ENCODE results near the gene IGFL2.
"Not testable (repeated sequence)": the region's sequence is repeated elsewhere in the genome, so short reads cannot be mapped to it uniquely, and the experiment has no call there.

IGFL2 gene

DNA sequence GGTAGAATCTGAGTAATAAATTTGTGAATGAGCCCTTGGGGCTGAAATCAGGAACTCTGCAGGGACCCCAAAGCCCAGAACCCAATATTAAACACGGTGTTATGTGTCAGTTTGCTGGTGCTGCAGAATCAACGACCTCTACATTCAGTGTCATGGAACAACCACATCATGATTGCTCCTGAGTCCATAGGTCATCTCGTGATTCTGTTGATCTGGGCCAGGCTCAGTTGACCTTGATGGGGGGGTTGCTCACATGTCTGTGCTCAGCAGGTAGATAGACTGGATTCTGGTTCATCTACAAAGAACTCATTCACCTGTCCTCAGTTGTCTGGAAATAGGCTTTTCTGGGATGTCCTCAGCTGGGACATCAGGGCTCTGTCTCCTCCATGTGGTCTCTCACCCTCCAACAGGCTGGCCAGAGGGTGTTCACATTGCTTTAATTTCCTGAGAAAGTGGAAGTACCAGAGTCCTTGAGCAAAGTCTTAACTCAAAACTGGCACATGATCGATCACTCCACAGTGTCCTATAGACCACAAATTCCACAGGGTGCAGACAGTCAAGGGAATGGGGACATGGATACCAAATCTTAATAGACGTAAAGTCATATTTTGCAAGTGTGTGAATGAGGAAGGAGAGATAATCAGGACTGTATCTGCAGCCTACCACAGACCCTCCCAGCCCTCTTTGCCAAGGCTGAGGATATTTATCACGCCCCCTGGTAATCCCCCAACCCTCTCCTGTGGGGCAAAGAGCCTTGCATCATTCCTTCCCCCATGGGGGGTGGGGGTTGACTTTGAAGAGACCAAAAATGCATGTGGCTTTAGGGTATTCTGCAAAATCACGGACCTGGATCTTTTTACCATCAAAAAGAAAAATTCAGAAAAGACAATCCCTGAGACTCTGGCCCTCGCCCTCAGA is 42.2 kb downstream of the IGFL2 start:
- DNase-seq: no peak

DNA sequence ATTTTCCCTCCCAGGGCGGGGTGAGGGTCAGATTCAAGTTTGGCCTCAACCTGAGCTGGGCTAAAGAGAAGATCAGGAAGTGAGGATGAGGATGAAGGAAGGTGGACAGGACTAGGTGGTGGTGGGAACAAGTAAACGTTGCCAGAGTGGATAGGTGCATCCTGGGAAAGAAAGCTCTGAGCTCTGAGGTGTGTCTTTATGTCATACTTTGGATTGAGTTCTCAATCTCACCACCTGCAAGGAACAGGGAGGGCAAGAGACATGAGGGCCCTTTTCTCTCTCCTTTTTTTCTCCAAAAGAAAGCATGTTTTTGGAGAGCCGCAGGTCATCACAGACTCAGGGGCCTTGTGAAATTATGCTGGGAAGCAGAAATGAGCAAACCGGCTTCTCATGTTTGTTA is 43.3 kb downstream of the IGFL2 start:
- DNase-seq: no peak

DNA sequence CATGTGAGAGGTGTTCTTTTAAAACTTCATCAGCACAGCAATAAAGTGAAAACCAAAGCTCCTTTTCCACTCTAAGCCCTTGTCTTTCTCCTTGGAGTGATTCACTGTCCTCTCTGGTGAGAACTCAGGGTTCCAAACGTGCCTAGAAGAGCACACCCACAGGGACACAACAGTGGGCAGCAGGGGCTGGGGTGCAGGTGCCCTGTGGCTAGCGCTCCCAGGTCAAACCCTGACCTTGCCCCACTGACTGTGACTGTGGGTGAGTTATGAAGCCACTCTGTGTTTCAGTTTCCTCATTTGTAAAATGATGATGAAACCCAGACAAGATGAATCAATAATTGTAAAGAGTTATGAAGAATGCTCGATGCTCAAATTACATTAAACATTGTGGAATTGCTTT is 43.9 kb downstream of the IGFL2 start:
- no peak for DNase-seq

DNA sequence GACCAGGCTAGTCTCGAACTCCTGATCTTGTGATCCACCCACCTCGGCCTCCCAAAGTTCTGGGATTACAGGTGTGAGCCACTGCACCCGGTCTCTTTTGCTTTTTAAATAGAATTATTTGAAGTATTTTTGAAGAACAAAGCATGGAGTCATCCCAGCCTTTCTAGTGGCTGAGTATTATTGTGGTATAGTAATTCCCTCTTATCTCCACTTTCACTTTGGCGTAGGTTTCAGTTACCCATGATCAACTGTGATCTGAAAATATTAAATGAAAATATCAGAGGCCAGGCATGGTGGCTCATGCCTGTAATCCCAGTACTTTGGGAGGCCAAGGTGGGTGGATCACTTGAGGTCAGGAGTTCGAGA is 44.6 kb downstream of the IGFL2 start:
- not testable (repeated sequence) for DNase-seq

DNA sequence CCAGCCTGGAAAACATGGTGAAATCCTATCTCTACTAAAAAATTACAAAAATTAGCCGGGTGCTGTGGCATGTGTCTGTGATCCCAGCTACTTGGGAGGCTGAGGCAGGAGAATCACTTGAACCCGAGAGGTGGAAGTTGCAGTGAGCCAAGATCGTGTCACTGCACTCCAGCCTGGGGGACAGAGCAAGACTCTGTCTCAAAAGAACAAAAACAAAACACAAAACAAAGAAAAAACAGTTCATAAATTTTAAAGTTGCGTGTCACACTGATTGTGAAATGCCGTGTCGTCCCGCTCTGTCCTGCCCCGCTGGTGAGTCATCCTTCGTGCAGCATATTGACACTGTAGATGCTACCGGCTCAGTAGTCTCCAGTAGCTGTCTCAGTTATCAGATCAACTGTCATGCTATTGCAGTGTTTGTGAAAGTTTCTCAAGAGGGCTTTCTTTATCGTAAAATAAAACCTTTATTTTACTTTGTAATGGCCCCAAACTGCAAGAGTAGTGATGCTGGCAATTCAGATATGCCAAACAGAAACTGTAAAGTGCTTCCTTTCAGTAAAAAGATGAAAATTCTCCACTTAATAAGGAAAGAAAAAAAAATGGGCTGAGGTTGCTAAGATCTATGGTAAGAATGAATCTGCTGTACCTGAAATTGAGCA is 45.1 kb downstream of the IGFL2 start:
- DNase-seq: peak in 1 of 56 donors; percentile 62

DNA sequence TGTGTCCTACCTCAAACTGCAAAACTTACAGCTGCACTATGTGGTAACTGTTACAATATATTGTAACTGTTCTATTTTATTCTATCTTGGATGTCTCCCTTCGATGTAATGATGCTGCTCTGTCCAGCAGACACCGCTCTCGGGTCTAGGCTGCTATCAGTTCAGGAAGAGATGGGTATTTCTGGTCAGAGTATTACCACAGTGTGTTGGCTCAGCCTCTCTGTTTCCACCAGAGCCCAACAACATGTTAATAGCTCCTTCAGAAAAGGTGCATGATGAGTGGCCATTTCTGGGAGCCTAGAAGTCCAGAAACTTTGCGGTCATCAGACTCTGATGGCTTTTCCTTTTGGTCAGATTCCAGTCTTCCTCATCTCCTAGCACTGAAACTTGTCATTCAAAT is 45.6 kb downstream of the IGFL2 start:
- DNase-seq: no peak

DNA sequence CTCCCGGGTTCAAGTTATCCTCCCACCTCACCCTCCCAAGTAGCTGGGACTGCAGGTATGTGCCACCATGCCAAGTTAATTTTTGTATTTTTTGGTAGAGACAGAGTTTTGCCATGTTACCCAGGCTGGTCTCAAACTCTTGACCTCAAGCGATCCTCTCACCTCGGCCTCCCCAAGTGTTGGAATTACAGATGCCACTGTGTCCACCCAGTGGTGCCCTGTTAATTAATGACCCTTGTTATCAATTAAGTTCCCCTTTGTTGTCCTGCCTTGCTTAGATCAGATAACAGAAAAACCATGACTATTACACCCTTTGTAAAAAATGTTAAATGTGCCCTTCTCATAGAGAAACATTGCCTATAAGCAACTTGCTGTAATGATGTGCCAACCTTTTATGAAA is 47.1 kb downstream of the IGFL2 start:
- no peak for DNase-seq

DNA sequence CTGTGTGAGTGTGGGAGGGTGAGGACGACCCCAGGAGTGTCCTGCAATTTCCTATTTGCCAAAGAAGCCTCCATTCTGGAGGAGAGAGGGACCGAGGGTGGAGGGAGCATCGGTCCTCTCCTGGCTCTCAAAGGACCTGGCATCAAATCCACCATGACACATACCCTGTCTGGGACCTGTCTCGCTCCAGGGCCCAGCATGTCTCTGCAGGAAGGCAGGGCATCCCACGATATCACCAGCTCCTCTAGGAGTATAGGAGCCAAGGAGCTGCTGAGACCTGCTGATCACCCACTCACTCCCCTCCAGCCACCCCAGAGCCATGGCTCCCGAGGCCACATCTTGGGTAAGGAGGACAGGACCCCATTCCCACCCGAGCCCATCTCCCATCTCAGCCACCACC is 47.9 kb downstream of the IGFL2 start:
- not testable (repeated sequence) for DNase-seq

DNA sequence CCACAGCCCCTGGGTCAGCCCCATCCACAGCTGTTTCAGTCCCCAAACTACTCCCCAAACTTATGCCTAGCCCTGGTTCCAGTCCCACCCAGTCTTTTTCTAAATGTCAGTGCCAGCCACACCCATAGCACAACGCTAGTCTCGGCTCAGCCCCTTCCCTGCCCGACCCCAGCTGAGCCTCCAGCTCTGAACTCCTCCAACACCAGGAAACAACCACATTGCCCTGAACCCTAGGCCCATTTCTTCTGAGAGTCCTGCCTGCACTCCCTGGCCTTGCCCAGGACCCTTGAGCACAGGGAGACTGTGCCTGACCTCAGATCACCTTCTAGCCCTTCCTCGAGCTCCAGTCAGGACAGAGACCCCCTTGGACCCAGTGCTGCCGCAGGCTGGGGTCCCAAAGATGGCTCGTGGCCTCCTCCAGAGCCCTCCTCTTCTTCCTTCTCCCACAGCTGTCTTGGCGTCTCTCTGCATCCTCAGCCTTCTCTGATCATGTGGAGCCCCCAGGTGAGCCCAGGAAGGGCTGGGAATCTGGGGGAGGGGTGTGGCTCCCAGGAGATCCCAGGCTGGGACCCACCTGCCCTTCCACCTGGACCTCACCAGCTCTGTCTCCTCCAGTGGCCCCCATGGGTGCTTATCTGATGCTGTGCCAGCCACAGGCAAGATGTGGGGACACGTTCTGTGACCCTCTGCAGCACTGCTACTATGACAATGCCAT is 48.5 kb downstream of the IGFL2 start:
- DNase-seq: no peak

DNA sequence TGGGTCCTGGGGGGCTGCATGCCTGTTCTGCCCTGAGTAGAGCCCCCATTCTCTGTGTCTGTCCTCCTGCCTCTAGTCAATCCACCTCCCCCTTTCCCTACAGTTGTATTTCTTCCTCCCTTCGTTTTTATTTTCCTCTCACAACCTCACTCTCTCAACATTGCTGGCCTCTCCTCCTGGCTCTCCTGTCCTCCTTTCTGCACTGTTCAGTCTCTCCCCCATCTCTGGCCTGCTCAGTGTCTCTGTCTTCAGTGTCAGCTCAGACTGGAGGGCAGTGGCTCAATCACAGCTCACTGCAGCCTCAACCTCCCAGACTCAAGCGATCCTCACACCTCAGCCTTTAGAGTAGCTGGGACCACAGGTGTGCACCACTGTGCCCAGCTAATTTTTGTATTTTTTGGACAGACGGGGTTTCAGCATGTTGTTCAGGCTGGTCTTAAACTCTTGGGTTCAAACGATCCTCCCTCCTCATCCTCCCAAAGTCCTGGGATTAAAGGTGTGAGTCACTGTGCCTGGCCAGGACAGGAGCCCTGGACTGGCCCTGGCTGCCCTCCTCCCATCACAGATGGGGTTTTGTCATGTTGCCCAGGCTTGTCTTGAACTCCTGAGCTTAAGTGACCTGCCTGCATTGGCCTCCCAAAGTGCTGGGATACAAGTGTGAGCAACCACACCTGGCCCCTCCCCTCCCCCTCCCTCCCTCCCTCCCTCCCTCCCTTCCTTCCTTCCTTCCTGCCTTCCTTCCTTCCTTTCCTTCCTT is 49.5 kb downstream of the IGFL2 start:
- DNase-seq: no peak

DNA sequence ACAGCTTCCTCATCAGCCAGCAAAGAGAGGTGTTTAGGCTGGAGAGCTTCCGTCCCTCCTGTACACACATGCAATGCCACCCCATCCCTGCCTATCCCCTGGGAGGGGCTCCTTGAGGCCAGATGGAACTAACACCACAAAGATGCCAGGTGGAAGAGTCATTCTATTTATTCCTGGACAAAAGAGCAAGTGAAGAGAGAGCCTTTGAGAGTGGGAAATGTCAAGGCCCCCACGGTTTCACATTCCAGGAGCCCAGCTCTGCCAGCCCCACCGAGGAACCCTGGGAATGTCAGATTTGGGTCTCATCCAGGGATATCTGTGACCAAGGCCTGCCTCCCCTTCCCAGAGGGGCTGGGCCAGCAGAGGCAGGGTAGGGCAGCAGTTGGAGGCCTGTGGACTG is 50.7 kb downstream of the IGFL2 start:
- DNase-seq: no peak

DNA sequence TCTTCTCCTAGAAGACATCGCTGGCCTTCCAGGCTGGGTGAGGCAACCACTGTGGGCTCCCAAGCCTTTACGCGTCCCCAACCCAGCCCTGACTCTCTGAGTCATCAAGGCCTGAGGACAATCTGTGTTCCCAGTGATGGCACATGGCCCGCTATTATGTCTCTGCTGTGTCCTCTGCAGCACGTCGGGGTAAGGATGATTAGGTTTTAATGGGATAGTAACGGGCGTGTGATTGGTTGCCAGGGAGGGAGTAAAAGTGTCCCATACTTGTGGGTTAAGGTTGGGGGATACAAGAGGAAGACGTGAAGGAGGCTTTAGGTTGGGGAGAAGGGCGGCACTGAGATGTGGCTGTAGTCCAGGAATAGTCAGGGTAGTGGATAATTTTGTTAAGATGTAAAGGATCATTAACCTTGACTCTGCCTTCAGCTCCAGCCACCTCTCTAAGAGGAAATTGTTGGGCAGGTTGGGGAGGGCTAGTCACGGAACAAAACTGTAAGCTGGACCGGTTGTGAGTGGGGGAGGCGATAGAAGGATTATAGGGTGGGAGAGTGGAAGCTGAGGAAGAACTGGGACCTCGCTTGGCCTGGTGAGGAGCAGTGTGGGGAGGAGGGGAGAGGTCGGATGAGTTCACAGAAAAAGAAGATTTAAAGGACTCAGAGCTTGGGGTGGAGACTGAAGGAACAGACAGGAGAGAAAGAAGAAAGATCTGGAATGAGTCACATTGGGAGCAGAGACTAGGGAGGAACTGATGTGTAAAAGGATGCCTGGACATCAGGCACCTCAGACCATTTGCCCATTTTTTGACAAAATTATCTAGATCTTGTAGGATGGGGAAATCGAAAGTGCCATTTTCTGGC is 53.6 kb downstream of the IGFL2 start:
- peak in 15 of 56 donors; percentile 4 to 71 (median 18) for DNase-seq

DNA sequence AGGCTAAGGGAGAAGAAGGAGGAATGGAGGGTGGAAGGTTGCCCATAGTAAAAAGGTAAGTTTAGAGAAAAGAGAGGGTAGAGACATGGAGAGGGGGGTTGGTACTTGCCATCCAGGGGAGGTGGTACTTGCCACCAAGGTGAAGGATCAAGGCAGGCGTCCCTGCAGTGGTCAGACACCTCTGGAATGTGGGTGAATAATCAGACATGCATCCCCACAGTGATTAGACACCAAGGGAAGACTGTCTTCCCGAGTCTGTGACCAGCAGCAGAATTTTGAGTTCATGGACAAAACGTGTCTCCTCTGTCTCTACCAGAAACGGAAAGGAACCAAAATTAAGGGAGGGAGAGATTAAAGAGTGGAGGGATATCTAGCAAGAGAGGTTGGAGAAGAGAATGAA is 54.4 kb downstream of the IGFL2 start:
- DNase-seq: no peak

DNA sequence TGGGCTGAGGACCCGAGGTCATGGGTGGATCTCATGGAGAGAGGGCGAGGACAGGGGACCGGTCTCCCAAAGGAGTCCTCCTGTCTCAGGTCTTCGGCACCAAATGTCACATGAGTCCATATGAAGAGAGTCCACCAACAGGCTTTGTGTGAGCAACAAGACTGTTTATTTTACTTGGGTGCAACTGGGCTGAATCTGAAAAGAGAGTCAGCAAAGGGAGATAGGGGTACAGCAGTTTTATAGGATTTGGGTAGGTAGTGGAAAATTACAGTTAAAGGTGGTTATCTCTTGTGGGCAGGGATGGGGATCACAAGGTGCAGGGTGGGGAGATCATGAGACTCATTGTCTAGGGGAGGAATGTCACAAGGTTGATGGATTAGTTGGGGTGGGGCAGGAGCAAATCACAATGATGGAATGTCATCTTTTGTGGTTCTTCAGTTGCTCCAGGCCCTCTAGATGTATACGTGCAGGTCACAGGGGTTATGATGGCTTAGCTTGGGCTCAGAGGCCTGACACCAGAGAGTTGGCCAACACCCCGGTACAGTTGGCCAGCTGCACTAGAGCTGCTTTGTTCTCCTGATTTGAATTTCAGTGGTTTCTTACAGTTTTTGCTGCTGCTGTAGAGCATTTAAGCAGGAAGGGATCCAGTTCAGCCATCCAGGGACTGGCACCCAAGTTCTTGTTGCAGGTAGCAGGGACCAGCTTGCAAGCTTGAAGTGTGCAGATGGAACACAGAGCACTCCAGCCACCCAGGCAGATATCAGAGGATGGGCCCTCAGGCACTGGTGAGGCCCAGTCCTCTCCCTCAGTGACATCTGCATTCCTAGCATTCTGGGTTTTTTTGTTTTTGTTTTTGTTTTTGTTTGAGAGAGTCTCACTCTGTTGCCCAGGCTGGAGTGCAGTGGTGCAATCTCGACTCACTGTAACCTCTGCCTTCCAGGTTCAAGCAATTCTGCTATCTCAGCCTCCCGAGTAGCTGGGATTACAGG is 55.1 kb downstream of the IGFL2 start:
- DNase-seq: peak in 3 of 56 donors; percentile 2 to 12 (median 12)

DNA sequence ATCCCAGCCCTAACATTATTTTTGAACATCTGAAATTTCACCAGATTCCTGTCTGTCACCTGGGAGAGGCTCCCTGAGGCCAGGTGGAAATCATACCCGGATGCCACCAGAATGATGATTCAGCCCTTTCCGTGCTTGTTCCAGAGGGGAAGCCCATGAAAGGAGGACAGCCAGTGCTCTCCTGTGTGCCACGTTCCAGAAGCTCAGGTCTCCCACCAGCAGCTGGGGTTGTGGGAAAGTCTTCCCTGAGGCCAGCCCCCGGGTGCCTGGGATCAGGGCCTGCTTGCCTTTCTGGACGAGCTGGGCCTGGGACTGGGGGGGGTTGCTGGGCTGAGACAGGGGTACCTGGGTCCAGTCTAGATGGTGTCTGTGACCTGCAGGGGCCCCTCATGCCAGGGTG is 56.0 kb downstream of the IGFL2 start:
- no peak for DNase-seq

DNA sequence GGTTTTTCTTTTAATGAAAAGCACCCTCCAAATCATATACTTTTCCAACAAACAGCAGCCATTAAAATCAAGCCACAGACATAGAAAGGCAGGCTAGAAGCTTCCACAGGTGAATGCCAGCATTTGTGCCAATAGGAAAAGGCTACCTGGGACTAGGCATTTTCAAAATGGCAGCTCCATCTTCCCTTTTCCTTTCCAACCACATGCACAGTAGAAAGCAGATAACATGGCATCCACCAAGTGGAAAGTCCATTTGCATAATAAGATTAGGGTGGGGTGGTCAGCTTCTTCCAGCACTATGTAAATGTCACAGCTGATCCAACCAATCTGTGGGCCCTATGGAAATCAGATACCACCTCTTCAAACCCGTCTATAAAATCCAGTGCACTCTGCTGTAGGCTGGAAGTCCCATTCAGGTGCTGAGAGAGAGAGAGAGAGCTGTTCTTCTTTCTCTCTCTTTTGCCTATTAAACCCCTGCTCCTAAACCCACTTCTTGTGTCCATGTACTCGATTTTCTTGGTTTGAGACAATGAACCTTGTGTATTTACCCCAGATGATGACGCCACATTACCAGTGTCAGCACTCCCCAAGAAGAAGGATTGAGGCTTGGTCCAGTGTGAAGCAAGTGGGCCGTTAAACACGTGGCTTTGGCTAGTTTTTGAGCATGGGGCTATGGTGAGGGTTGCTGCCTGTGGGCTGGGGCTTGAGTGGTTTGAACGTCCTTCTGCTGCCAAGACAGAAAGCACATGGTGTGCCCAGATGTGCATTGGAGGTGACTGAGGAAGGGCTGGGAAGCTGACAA is 57.3 kb downstream of the IGFL2 start:
- DNase-seq: no peak

DNA sequence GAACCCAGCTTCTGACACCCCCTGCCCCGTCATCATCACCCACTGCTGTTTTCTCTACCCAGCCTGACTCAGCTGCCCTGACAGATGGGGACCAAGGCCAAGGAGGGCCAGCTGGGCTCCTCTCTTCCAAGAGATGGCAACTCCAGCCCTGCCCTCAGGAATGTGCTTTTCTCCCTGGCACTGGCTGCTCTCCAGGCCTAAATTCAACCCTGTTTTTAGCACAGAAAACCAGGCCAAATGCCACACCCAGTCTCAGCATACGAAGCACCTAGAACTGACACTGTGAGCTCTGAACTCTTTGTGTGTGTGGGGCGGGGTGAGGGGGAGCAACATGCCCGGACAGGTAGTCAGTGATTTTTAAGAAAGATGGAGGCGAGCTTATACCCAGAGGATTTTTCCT is 58.1 kb downstream of the IGFL2 start:
- no peak for DNase-seq

DNA sequence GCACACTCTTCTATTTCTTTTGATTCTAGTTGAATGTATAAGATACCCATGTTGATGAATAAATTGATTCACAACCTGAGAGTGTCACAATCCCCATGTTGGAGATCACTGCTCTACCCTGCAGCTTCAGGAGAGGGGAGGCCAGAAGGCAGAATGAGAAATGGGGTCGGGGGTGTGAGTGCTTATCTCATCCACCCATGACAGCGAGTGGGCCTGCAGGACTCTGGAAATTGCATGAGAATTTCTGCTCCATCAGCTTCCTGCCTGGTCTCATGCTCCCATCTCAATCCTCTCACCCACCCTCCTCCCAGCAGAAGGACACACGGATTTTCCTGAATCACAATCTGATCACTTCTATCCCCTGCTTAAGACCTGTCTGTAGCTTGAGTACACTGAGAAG is 58.6 kb downstream of the IGFL2 start:
- no peak for DNase-seq

Measured in nucleus accumbens (tissue), 56 donors.